SK-N-SH (cell line): Measurements from ENCODE around the gene POU6F1. TPM values are rescaled to one million over a fixed set of nuclear protein-coding genes. Genes with fewer than 3 reads are reported as not detected.

Experiments used
- CTCF ChIA-PET: fragments of 300-600, 350-600 bp; formaldehyde crosslinking; extraction: SDS; loops from one replicate; lab custom pipeline; 2021; lab: Yijun Ruan, JAX
- POLR2A ChIA-PET: fragments of 350-600 bp; sonication (Branson Sonifier 250); formaldehyde crosslinking; extraction: SDS; loops from one replicate; lab custom pipeline; 2020; ENCODE audit warnings: antibody characterized with exemption, inconsistent platforms; lab: Yijun Ruan, JAX
- DNase-seq: peaks from one replicate; pipeline ENCODE4 v3.0.0; 2012
- H2AFZ ChIP-seq: fragments of 200-600 bp; sonication (generic); 2 replicates; pipeline ENCODE4 v1.8.1; 2016; ENCODE audit warnings: antibody characterized with exemption, mild to moderate bottlenecking, low read depth
- H3F3A ChIP-seq: fragments of 200-600 bp; sonication (generic); replicated peaks from 2 replicates; pipeline ENCODE3; 2016; ENCODE audit warnings: antibody characterized with exemption, mild to moderate bottlenecking; ENCODE audit not compliant: insufficient read depth
- H3K27ac ChIP-seq, 2 experiments: fragments of 200-500 bp in 1 of 2; fragments of 200-600 bp in 1 of 2; sonication (Bioruptor generic) in 1 of 2; sonication (generic), shearing (Covaris generic) in 1 of 2; 2 replicates each; pipeline versions ENCODE4 v1.5.1 to v1.6.1; 2014 to 2016; ENCODE audit warnings: low read depth in 2 of 2, inconsistent platforms in 1 of 2, low read length in 1 of 2, mild to moderate bottlenecking in 1 of 2, mixed read lengths in 1 of 2
- H3K27me3 ChIP-seq: fragments of 200-600 bp; sonication (generic), shearing (Covaris generic); 2 replicates; pipeline ENCODE4 v1.6.1; 2016; ENCODE audit warnings: mixed run types; ENCODE audit not compliant: insufficient read depth
- H3K36me3 ChIP-seq, 2 experiments: fragments of 200-500 bp in 1 of 2; fragments of 200-600 bp in 1 of 2; sonication (Bioruptor generic) in 1 of 2; sonication (generic) in 1 of 2; replicated peaks in 1 of 2; 2 replicates each; pipeline versions ENCODE3 to v1.5.1; 2014 to 2016; ENCODE audit warnings: low read length in 1 of 2, mild to moderate bottlenecking in 1 of 2; ENCODE audit not compliant: insufficient read depth in 2 of 2, control insufficient read depth in 1 of 2
- H3K4me1 ChIP-seq, 2 experiments: fragments of 200-500 bp in 1 of 2; fragments of 200-600 bp in 1 of 2; sonication (Bioruptor generic) in 1 of 2; sonication (generic), shearing (Covaris generic) in 1 of 2; 2 replicates each; pipeline versions ENCODE4 v1.5.1 to v1.6.1; 2014 to 2016; ENCODE audit warnings: low read depth in 1 of 2, low read length in 1 of 2, mixed run types in 1 of 2; ENCODE audit not compliant: insufficient read depth in 2 of 2, control insufficient read depth in 1 of 2
- H3K4me2 ChIP-seq: fragments of 200-600 bp; sonication (generic), shearing (Covaris generic); 2 replicates; pipeline ENCODE4 v1.6.1; 2017; ENCODE audit warnings: mixed run types
- H3K4me3 ChIP-seq, 2 experiments: fragments of 200-500 bp in 1 of 2; fragments of 200-600 bp in 1 of 2; sonication (Bioruptor generic) in 1 of 2; sonication (generic), shearing (Covaris generic) in 1 of 2; 2 replicates each; pipeline versions ENCODE4 v1.5.1 to v1.8.1; 2014 to 2016; ENCODE audit warnings: low read depth in 2 of 2, inconsistent platforms in 1 of 2, low read length in 1 of 2, mild to moderate bottlenecking in 1 of 2, mixed read lengths in 1 of 2, moderate library complexity in 1 of 2
- H3K79me2 ChIP-seq: fragments of 200-600 bp; sonication (generic); 2 replicates; pipeline ENCODE4 v1.8.1; 2017; ENCODE audit warnings: mild to moderate bottlenecking; ENCODE audit not compliant: insufficient read depth
- H3K9ac ChIP-seq: fragments of 200-600 bp; sonication (generic); 2 replicates; pipeline ENCODE4 v1.6.1; 2017; ENCODE audit warnings: mixed run types
- H3K9me2 ChIP-seq: fragments of 200-600 bp; sonication (generic); 2 replicates; pipeline ENCODE4 v1.6.1; 2017; ENCODE audit warnings: mixed run types
- H3K9me3 ChIP-seq: fragments of 200-600 bp; sonication (generic); 2 replicates; pipeline ENCODE4 v1.6.1; 2017; ENCODE audit warnings: mixed run types, mild to moderate bottlenecking, moderate library complexity
- H4K20me1 ChIP-seq: fragments of 200-600 bp; sonication (generic); 2 replicates; pipeline ENCODE4 v1.6.1; 2017; ENCODE audit warnings: mild to moderate bottlenecking, mixed run types; ENCODE audit not compliant: insufficient read depth
- EP300 ChIP-seq, 2 experiments: IDR thresholded peaks; 2 replicates each; pipeline versions ENCODE4 v1.4.0 to v1.6.1; 2012; ENCODE audit warnings: borderline replicate concordance in 1 of 2, low read depth in 1 of 2, low read length in 1 of 2
- FOXJ3 ChIP-seq: sonication (generic); formaldehyde crosslinking; IDR thresholded peaks from 2 replicates; pipeline ENCODE4 v1.5.1; 2020; ENCODE audit warnings: mild to moderate bottlenecking, missing genetic modification reagents
- FOXM1 ChIP-seq: IDR thresholded peaks from 2 replicates; pipeline ENCODE4 v1.4.0; 2012; ENCODE audit warnings: low read depth, mild to moderate bottlenecking
- GABPA ChIP-seq: IDR thresholded peaks from 2 replicates; pipeline ENCODE4 v1.4.0; 2012; ENCODE audit warnings: low read depth, mild to moderate bottlenecking
- IRF3 ChIP-seq: fragments of 150-350 bp; IDR thresholded peaks from 2 replicates; pipeline ENCODE4 v1.6.1; 2016; ENCODE audit warnings: mild to moderate bottlenecking, low read depth, low read length
- MAX ChIP-seq: IDR thresholded peaks from 2 replicates; pipeline ENCODE4 v1.4.0; 2012; ENCODE audit warnings: low read depth
- PBX3 ChIP-seq: IDR thresholded peaks from 2 replicates; pipeline ENCODE4; 2012
- RAD21 ChIP-seq: IDR thresholded peaks from 2 replicates; pipeline ENCODE4 v1.6.1; 2012; ENCODE audit warnings: mild to moderate bottlenecking, low read length
- REST ChIP-seq: IDR thresholded peaks from 2 replicates; pipeline ENCODE4 v1.6.1; 2012; ENCODE audit warnings: mild to moderate bottlenecking, low read depth, low read length, moderate library complexity
- RXRA ChIP-seq: IDR thresholded peaks from 2 replicates; pipeline ENCODE4 v1.4.0; 2012; ENCODE audit warnings: low read depth, mild to moderate bottlenecking, borderline replicate concordance
- USF1 ChIP-seq: IDR thresholded peaks from 2 replicates; pipeline ENCODE4 v1.4.0; 2012; ENCODE audit warnings: low read depth, borderline replicate concordance
- USF2 ChIP-seq: fragments of 150-350 bp; IDR thresholded peaks from 2 replicates; pipeline ENCODE4 v1.6.1; 2017; ENCODE audit warnings: antibody characterized with exemption, low read length, low read depth, borderline replicate concordance
- YY1 ChIP-seq: IDR thresholded peaks from 2 replicates; pipeline ENCODE4 v1.4.0; 2012; ENCODE audit warnings: low read depth, mild to moderate bottlenecking
- WGBS: methylation state at CpG from one replicate; pipeline ENCODE4 v1.1.6; 2017; ENCODE audit warnings: low lambda C conversion rate; 5-methylcytosine and 5-hydroxymethylcytosine counted together
- polyA plus RNA-seq, 3 experiments: library from polyadenylated mRNA; depleted of rRNA; stranded (reverse); fragments of >200 nt; gene quantifications; 2 replicates each; pipeline ENCODE4 v1.2.3, GENCODE V29; 2012

POU6F1 gene
- polyA plus RNA-seq, 1 of the 3 experiments (the other 2 are of a cell fraction) = 1.9 TPM

GRCh38 chr12:51253276-51253675 lies 35.4 kb upstream of the POU6F1 start:
- Histone ChIP-seq H3K4me2 (no peak overlapping the region), H3K9me3 (no peaks in the 10 kb centered on the region), H3K4me3 (no peak overlapping the region), H3K9ac (no peak overlapping the region), H3K4me1 (no peaks in the 10 kb centered on the region), H3K36me3 (peaks cover 0 to 17% of the 10 kb centered on the region in 2 experiments), H3K27ac (no peak overlapping the region), H3F3A (no peaks in the 10 kb centered on the region), H2AFZ (no peak overlapping the region), H3K79me2 (peaks cover 14% of the 10 kb centered on the region; the same call in 1 of the 2 replicates), H4K20me1 (no peaks in the 10 kb centered on the region), H3K9me2 (no peaks in the 10 kb centered on the region), H3K27me3 (no peaks in the 10 kb centered on the region)
- 96% methylated on average over 1 of the region's 1 CpG for WGBS
- DNase-seq = no peak
- POLR2A ChIA-PET = interaction anchor here (0.9 kb wide), 1 partner anchor 11 kb away, joined by 4 read pairs; no protein-coding TSS in a partner anchor
- TF ChIP-seq EP300 (IDR thresholded peaks at IDR 0.05; ENCODE audit: borderline replicate concordance in 1 of 2, low read depth in 1 of 2, low read length in 1 of 2) (no peak), YY1 (no peak)
- CTCF ChIA-PET = interaction anchor here (0.7 to 2.9 kb wide), 15 partner anchors 9 to 266 kb away, joined by 3 to 14 read pairs (median 5); partner anchors contain the start of genes DAZAP2 and SMAGP

- Histone ChIP-seq H3K27me3 (no peaks in the 10 kb centered on the region), H3F3A (peaks cover 7% of the 10 kb centered on the region), H3K36me3 (peaks cover 26 to 39% of the 10 kb centered on the region in 2 experiments), H3K27ac (no peak overlapping the region), H3K4me3 (no peak overlapping the region), H3K9ac (no peak overlapping the region), H3K9me2 (no peaks in the 10 kb centered on the region), H3K79me2 (peaks cover 25% of the 10 kb centered on the region; the same call in 1 of the 2 replicates), H2AFZ (no peak overlapping the region), H4K20me1 (no peaks in the 10 kb centered on the region), H3K4me2 (no peak overlapping the region), H3K9me3 (no peaks in the 10 kb centered on the region), H3K4me1 (peaks cover 0 to 9% of the 10 kb centered on the region in 2 experiments; a peak in 1 of 4 replicates)
- no peak for DNase-seq
- TF ChIP-seq USF2 (no peak), REST (no peak), FOXJ3 (CRISPR knock-in tag) (no peak), PBX3 (no peak), MAX (no peak), IRF3 (no peak), FOXM1 (no peak), RAD21 (no peak), USF1 (no peak), GABPA (no peak), RXRA (no peak)
- ChIA-PET POLR2A (no interaction called here), CTCF (interaction anchor here (1.1 to 1.6 kb wide), 2 partner anchors 15 to 93 kb away, joined by 3 to 5 read pairs; no protein-coding TSS in a partner anchor)
- 86% methylated on average over 14 of the region's 14 CpGs for WGBS
Observed at GRCh38 chr12:51247523-51248206, 29.8 kb upstream of the POU6F1 start.
